ENCODE measurements around the gene CPOX.

CPOX gene

GRCh38 chr3:98594628-98595324 lies 1.4 kb upstream of the CPOX start:
- DNase-seq, result no peak

- no peak for DNase-seq
Measured at GRCh38 chr3:98592345-98592935, 971 bp downstream of the CPOX start.

GRCh38 chr3:98589331-98590036 lies 3.9 kb downstream of the CPOX start:
- no peak for DNase-seq

GRCh38 chr3:98588065-98588464 lies 5.3 kb downstream of the CPOX start:
- no peak for DNase-seq

- no peak for DNase-seq
Measured at GRCh38 chr3:98587654-98588053, 5.8 kb downstream of the CPOX start.

GRCh38 chr3:98584547-98584946 lies 8.9 kb downstream of the CPOX start:
- DNase-seq, result no peak

- no peak for DNase-seq
Measured at GRCh38 chr3:98583766-98584165, 9.6 kb downstream of the CPOX start.

- DNase-seq, result no peak
Measured at GRCh38 chr3:98582042-98582441, 11.4 kb downstream of the CPOX start.

- DNase-seq, result no peak
Measured at GRCh38 chr3:98581474-98581873, 11.9 kb downstream of the CPOX start.

GRCh38 chr3:98580401-98581386 lies 12.7 kb downstream of the CPOX start:
- no peak for DNase-seq

- DNase-seq, result no peak
Measured at GRCh38 chr3:98577178-98577895, 16.1 kb downstream of the CPOX start.

- no peak for DNase-seq
Measured at GRCh38 chr3:98574132-98574531, 19.3 kb downstream of the CPOX start.

GRCh38 chr3:98573181-98573728 lies 20.2 kb downstream of the CPOX start:
- DNase-seq, result no peak

- DNase-seq, result no peak
Measured at GRCh38 chr3:98568402-98568801, 25.0 kb downstream of the CPOX start.

- DNase-seq, result no peak
Measured at GRCh38 chr3:98567666-98568270, 25.6 kb downstream of the CPOX start.

- DNase-seq, result no peak
Measured at GRCh38 chr3:98565843-98566242, 27.6 kb downstream of the CPOX start.

GRCh38 chr3:98565237-98565643 lies 28.2 kb downstream of the CPOX start:
- DNase-seq, result no peak

GRCh38 chr3:98564282-98565005 lies 29.0 kb downstream of the CPOX start:
- DNase-seq, result no peak

- no peak for DNase-seq
Measured at GRCh38 chr3:98563661-98564281, 29.6 kb downstream of the CPOX start.
